GM12878 (cell line): ENCODE measurements around the gene SYT12. TPM values are rescaled to one million over a fixed set of nuclear protein-coding genes. Genes with fewer than 3 reads are reported as not detected.

Source experiments
- ATAC-seq: fragments of 200-7000 bp; cut with Tn5 transposase; 3 replicates; pipeline ENCODE4 v1.9.1; 2020; ENCODE audit warnings: mild to moderate bottlenecking, moderate library complexity
- BruUV-seq: library from RNA; stranded (reverse); fragments of 400-500 nt; replicated peaks from 2 replicates; lab custom pipeline; 2021; lab: Mats Ljungman, UMichigan
- CTCF ChIA-PET: fragments of 300-600 bp; sonication (Branson Sonifier 250); formaldehyde crosslinking; extraction: SDS; loops from one replicate; lab custom pipeline; 2021; ENCODE audit warnings: inconsistent platforms; lab: Yijun Ruan, JAX
- POLR2A ChIA-PET: fragments of 350-600 bp; formaldehyde crosslinking; extraction: SDS; loops from one replicate; lab custom pipeline; 2021; ENCODE audit warnings: inconsistent platforms; lab: Charles Lee
- RAD21 ChIA-PET: fragments of 300-600 bp; sonication (Branson Sonifier 250); formaldehyde crosslinking; loops from one replicate; lab custom pipeline; 2023; ENCODE audit warnings: antibody characterized with exemption; ENCODE audit not compliant: unreplicated experiment; lab: Charles Lee
- SMC1A ChIA-PET: fragments of 300-600 bp; sonication (Branson Sonifier 250); formaldehyde crosslinking; loops from one replicate; lab custom pipeline; 2023; ENCODE audit not compliant: unreplicated experiment, uncharacterized antibody; lab: Charles Lee
- DNase-seq: peaks from one replicate; pipeline ENCODE4 v3.0.0-alpha.2; 2011; ENCODE audit warnings: low read depth, low spot score
- FAIRE-seq: peaks from 3 replicates; lab custom pipeline; 2011; peaks lifted over from hg19 to GRCh38; lab: Jason Lieb, UNC
- H2AFZ ChIP-seq: 2 replicates; pipeline ENCODE4 v1.6.0; 2011; ENCODE audit warnings: low read depth, low read length, control low read depth; ENCODE audit not compliant: control insufficient read depth
- H3K27ac ChIP-seq: 2 replicates; pipeline ENCODE4 v1.5.1; 2011; ENCODE audit warnings: control low read depth; ENCODE audit not compliant: control insufficient read depth, insufficient read depth
- H3K27me3 ChIP-seq, 2 experiments: replicated peaks in 1 of 2; 2 replicates each; pipeline versions ENCODE4 v1.6.0 to v1.6.1; 2011; ENCODE audit warnings: low read length in 1 of 2; ENCODE audit not compliant: control insufficient read depth in 2 of 2, insufficient read depth in 2 of 2
- H3K36me3 ChIP-seq, 2 experiments: 2 replicates each; pipeline ENCODE4 v1.5.1; 2011; ENCODE audit warnings: low read length in 1 of 2; ENCODE audit not compliant: control insufficient read depth in 2 of 2, insufficient read depth in 2 of 2
- H3K4me1 ChIP-seq: 2 replicates; pipeline ENCODE4 v1.6.1; 2011; ENCODE audit warnings: mild to moderate bottlenecking, low read length, moderate library complexity, mixed read lengths; ENCODE audit not compliant: control insufficient read depth, insufficient read depth
- H3K4me2 ChIP-seq: 2 replicates; pipeline ENCODE4 v1.6.0; 2011; ENCODE audit warnings: control low read depth; ENCODE audit not compliant: control insufficient read depth, insufficient read depth
- H3K4me3 ChIP-seq: fragments of 200-600 bp; sonication (generic); 2 replicates; pipeline ENCODE4 v1.5.1; 2016
- H3K79me2 ChIP-seq: 2 replicates; pipeline ENCODE4 v1.6.0; 2011; ENCODE audit warnings: low read length; ENCODE audit not compliant: control insufficient read depth, insufficient read depth
- H3K9ac ChIP-seq: 2 replicates; pipeline ENCODE4 v1.8.0; 2011; ENCODE audit warnings: low read length, control low read depth, mixed read lengths; ENCODE audit not compliant: control insufficient read depth, insufficient read depth
- H3K9me3 ChIP-seq: replicated peaks from 3 replicates; pipeline ENCODE4 v1.5.1; 2011; ENCODE audit warnings: mild to moderate bottlenecking, low read length; ENCODE audit not compliant: control insufficient read depth, insufficient read depth
- H4K20me1 ChIP-seq: 2 replicates; pipeline ENCODE4 v1.6.0; 2011; ENCODE audit not compliant: control insufficient read depth, insufficient read depth
- CBFB ChIP-seq: IDR thresholded peaks from 2 replicates; pipeline ENCODE4 v1.6.1; 2016; ENCODE audit warnings: antibody characterized with exemption, low read depth
- CEBPB ChIP-seq, 2 experiments: fragments of 150-350 bp in 1 of 2; IDR thresholded peaks; 2 replicates each; pipeline ENCODE4 v1.6.1; 2012 to 2014; ENCODE audit warnings: low read depth in 2 of 2, low read length in 2 of 2, borderline replicate concordance in 1 of 2, inconsistent platforms in 1 of 2
- DPF2 ChIP-seq: fragments of 450-650 bp; IDR thresholded peaks from 2 replicates; pipeline ENCODE4 v1.6.1; 2017; ENCODE audit warnings: mild to moderate bottlenecking
- EED ChIP-seq: sonication (generic); IDR thresholded peaks from 2 replicates; pipeline ENCODE4 v1.6.1; 2016; ENCODE audit warnings: antibody characterized with exemption, low read depth
- EGR1 ChIP-seq, 2 experiments: IDR thresholded peaks; 1 replicate in 1 of 2; 2 replicates in 1 of 2; pipeline ENCODE4 v1.6.1; 2011 to 2012; ENCODE audit warnings: low read depth in 2 of 2, low read length in 2 of 2, borderline replicate concordance in 1 of 2, mild to moderate bottlenecking in 1 of 2, moderate library complexity in 1 of 2
- ESRRA ChIP-seq: IDR thresholded peaks from 2 replicates; pipeline ENCODE4 v1.6.1; 2012; ENCODE audit warnings: mild to moderate bottlenecking, low read length, improper control_type of control experiment
- MEF2A ChIP-seq: IDR thresholded peaks from 2 replicates; pipeline ENCODE4 v1.6.1; 2011; ENCODE audit warnings: low read depth, mild to moderate bottlenecking, low read length, moderate library complexity; ENCODE audit not compliant: insufficient read depth
- MTA3 ChIP-seq: IDR thresholded peaks from 2 replicates; pipeline ENCODE4 v1.6.1; 2012; ENCODE audit warnings: low read length, inconsistent platforms, borderline replicate concordance
- NFIC ChIP-seq: IDR thresholded peaks from 2 replicates; pipeline ENCODE4 v1.6.1; 2012; ENCODE audit warnings: low read depth, mild to moderate bottlenecking, inconsistent platforms, low read length, moderate library complexity
- NFYA ChIP-seq: IDR thresholded peaks from 2 replicates; pipeline ENCODE4 v1.6.1; 2011; ENCODE audit warnings: low read depth, mild to moderate bottlenecking, low read length, improper control_type of control experiment, borderline replicate concordance
- PAX5 ChIP-seq: IDR thresholded peaks from 2 replicates; pipeline ENCODE4 v1.6.1; 2011; ENCODE audit warnings: low read depth, low read length, borderline replicate concordance
- POU2F2 ChIP-seq: IDR thresholded peaks from 3 replicates; pipeline ENCODE4 v1.6.1; 2011; ENCODE audit warnings: low read depth, mild to moderate bottlenecking, low read length, borderline replicate concordance
- RELA ChIP-seq: fragments of 450-650 bp; IDR thresholded peaks from 2 replicates; pipeline ENCODE4 v1.8.0; 2014; ENCODE audit warnings: borderline replicate concordance; ENCODE audit not compliant: partially characterized antibody
- RUNX3 ChIP-seq: IDR thresholded peaks from 2 replicates; pipeline ENCODE4 v1.6.1; 2012; ENCODE audit warnings: low read length, inconsistent platforms
- ZNF207 ChIP-seq: fragments of 450-650 bp; IDR thresholded peaks from 2 replicates; pipeline ENCODE4 v1.6.1; 2014; ENCODE audit warnings: antibody characterized with exemption, mild to moderate bottlenecking, borderline replicate concordance
- WGBS: methylation state at CpG from one replicate; pipeline ENCODE4 v1.1.6; 2016; ENCODE audit warnings: low lambda C conversion rate; ENCODE audit not compliant: insufficient replicate concordance, insufficient coverage; ENCODE audit errors: missing lambda C conversion rate; 5-methylcytosine and 5-hydroxymethylcytosine counted together
- in situ Hi-C: fragments of 300-500 bp; cut with MboI; formaldehyde crosslinking; loops from 9 replicates; pipeline ENCODE4 v1.14.3; 2018; ENCODE audit warnings: mixed read lengths
- intact Hi-C: fragments of 100-400 bp; cut with micrococcal nuclease; formaldehyde crosslinking; loops from one replicate; pipeline ENCODE4 v1.14.2; 2022; ENCODE audit not compliant: unreplicated experiment
- polyA plus RNA-seq, 11 experiments: library from polyadenylated mRNA; depleted of rRNA in 4 of 11; unstranded in 6 of 11; stranded (reverse) in 5 of 11; fragments of >200 nt; fragmentation: Nextera tagmentation in 4 of 11; fragmentation: Illumina TruSeq in 1 of 11; extraction: Ambion mirVana in 4 of 11; extraction: Trizol in 1 of 11; gene quantifications; 1 replicate in 1 of 11; 2 replicates in 10 of 11; pipeline versions ENCODE4 v1.2.1 to v1.2.3, GENCODE V29; 2011 to 2016; ENCODE audit warnings: inconsistent platforms in 2 of 11, missing spikeins in 2 of 11, low read depth in 1 of 11
- total RNA-seq, 4 experiments: library from RNA; depleted of rRNA in 3 of 4; stranded (reverse); fragments of >200 nt in 3 of 4; fragmentation: Illumina TruSeq in 1 of 4; extraction: Trizol in 1 of 4; gene quantifications; 2 replicates each; pipeline versions ENCODE4 v1.2.1 to v1.2.3, GENCODE V29; 2013 to 2021
- TF ChIP-seq, protein P1 (sequence below): IDR thresholded peaks from 2 replicates; pipeline ENCODE4 v1.6.1; 2011; ENCODE audit warnings: borderline replicate concordance, low read depth, mild to moderate bottlenecking, moderate library complexity, low read length; ENCODE audit not compliant: insufficient read depth, poor library complexity, severe bottlenecking

Gene SYT12
- total and polyA plus RNA-seq, 10 of the 15 experiments (the other 5 are each of a cell fraction or from before 2014, with no cell fraction given): 0.02 to 2.3 (median 0.84) TPM; not detected in 1

DNA sequence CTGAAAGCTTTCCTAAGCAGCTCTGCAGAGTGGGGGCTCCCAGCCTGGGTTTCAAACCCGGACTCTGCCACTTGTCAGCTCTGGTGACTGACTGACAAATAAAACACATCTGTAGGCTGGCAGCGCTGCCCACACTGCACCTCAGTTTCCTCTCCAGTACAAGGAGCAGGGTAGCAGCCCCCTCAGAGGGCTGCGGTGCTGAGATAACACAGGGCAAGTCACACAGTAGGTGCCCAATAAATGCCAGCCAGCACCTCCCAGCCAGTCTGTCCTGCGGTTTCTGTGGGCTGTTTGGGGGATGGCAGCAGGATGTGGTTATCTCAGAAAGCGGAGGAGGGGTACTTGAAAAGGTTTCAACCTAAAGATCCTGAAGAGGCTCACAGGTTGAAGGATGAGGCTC, 1.5 kb downstream of the SYT12 start:
- Histone ChIP-seq H3K4me3 (no peak overlapping the region), H3K27ac (no peak overlapping the region), H4K20me1 (no peaks in the 10 kb centered on the region), H2AFZ (no peak overlapping the region), H3K9ac (no peak overlapping the region), H3K27me3 (peaks cover 0 to 8% of the 10 kb centered on the region in 2 experiments; a peak in 3 of 4 replicates), H3K79me2 (no peaks in the 10 kb centered on the region), H3K9me3 (no peaks in the 10 kb centered on the region; the same call in 2 of the 3 replicates), H3K4me1 (peaks cover 42% of the 10 kb centered on the region), H3K4me2 (peak overlapping the region; percentile 21; the same call in 1 of the 2 replicates), H3K36me3 (no peaks in the 10 kb centered on the region)
- FAIRE-seq (no peak), DNase-seq (no peak), ATAC-seq (no peak; the same call in 2 of the 3 replicates)
- intact Hi-C loops (no loop called here), in situ Hi-C loops (no loop called here)
- ChIA-PET RAD21 (no interaction called here), POLR2A (no interaction called here), CTCF (interaction anchor here (0.5 kb wide), 1 partner anchor 489 kb away, joined by 3 read pairs; no protein-coding TSS in a partner anchor), SMC1A (no interaction called here)
- no TSS peak for BruUV-seq
- WGBS: 0% methylated on average over 5 of the region's 5 CpGs
- TF ChIP-seq NFIC: peak; percentile 29; the same call in 1 of the 2 replicates
- no peak for TF ChIP-seq POU2F2
- peak; percentile 54; the same call in 1 of the 2 replicates for TF ChIP-seq EED
- no peak for TF ChIP-seq CEBPB (IDR thresholded peaks at IDR 0.05; ENCODE audit: borderline replicate concordance in 1 of 2, low read depth in 2 of 2, low read length in 2 of 2)
- TF ChIP-seq ZNF207: no peak
- peak; percentile 37; the same call in 1 of the 2 replicates for TF ChIP-seq PAX5
- 0 out of 2 replicates have a peak, but pooled peaks have one; percentile 33 for TF ChIP-seq DPF2
- TF ChIP-seq NFYA: no peak
- TF ChIP-seq CBFB: peak; percentile 90
- TF ChIP-seq RELA: no peak
- TF ChIP-seq, protein P1, sequence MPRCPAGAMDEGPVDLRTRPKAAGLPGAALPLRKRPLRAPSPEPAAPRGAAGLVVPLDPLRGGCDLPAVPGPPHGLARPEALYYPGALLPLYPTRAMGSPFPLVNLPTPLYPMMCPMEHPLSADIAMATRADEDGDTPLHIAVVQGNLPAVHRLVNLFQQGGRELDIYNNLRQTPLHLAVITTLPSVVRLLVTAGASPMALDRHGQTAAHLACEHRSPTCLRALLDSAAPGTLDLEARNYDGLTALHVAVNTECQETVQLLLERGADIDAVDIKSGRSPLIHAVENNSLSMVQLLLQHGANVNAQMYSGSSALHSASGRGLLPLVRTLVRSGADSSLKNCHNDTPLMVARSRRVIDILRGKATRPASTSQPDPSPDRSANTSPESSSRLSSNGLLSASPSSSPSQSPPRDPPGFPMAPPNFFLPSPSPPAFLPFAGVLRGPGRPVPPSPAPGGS: no peak
- 0 out of 2 replicates have a peak, but pooled peaks have one; percentile 34 for TF ChIP-seq MEF2A
- 0 out of 2 replicates have a peak, but pooled peaks have one; percentile 33 for TF ChIP-seq MTA3
- TF ChIP-seq ESRRA: no peak
- TF ChIP-seq RUNX3: peak; percentile 98
- 0 out of 3 replicates have a peak, but pooled peaks of 1 of the 2 experiments have one; percentile 17 for TF ChIP-seq EGR1 (IDR thresholded peaks at IDR 0.05; ENCODE audit: borderline replicate concordance in 1 of 2, low read depth in 2 of 2, low read length in 2 of 2)
